HK-2 (cell line): ENCODE results near the gene MYL12A.
A peak's percentile ranks its signal among the peaks of the same experiment; 100 is the strongest.

Source experiments
- DNase-seq: peaks from one replicate; pipeline ENCODE4 v3.0.0-alpha.2; 2018; ENCODE audit not compliant: unreplicated experiment

Gene MYL12A

GRCh38 chr18:3224223-3224622 is 23.4 kb upstream of the MYL12A start:
- DNase-seq, result no peak

GRCh38 chr18:3225588-3225987 is 22.0 kb upstream of the MYL12A start:
- DNase-seq, result no peak

GRCh38 chr18:3226048-3226447 is 21.6 kb upstream of the MYL12A start:
- DNase-seq, result no peak

GRCh38 chr18:3230401-3231334 is 16.9 kb upstream of the MYL12A start:
- no peak for DNase-seq

- DNase-seq, result no peak
Observed at GRCh38 chr18:3233004-3233403, 14.6 kb upstream of the MYL12A start.

GRCh38 chr18:3233433-3234168 is 14.0 kb upstream of the MYL12A start:
- DNase-seq, result no peak

- DNase-seq, result no peak
Observed at GRCh38 chr18:3234457-3234856, 13.1 kb upstream of the MYL12A start.

- no peak for DNase-seq
Observed at GRCh38 chr18:3235846-3236245, 11.8 kb upstream of the MYL12A start.

- no peak for DNase-seq
Observed at GRCh38 chr18:3236470-3236869, 11.1 kb upstream of the MYL12A start.

- DNase-seq, result no peak
Observed at GRCh38 chr18:3238742-3239141, 8.9 kb upstream of the MYL12A start.

GRCh38 chr18:3245185-3245564 is 2.4 kb upstream of the MYL12A start:
- no peak for DNase-seq

GRCh38 chr18:3245853-3246634 is 1.6 kb upstream of the MYL12A start:
- peak; percentile 72 for DNase-seq

GRCh38 chr18:3246635-3247239 is 864 bp upstream of the MYL12A start:
- no peak for DNase-seq

- DNase-seq, result no peak
Observed at GRCh38 chr18:3248062-3248657, 559 bp downstream of the MYL12A start.

GRCh38 chr18:3248658-3249359 is 1.2 kb downstream of the MYL12A start:
- no peak for DNase-seq

- DNase-seq, result no peak
Observed at GRCh38 chr18:3250237-3251107, 2.9 kb downstream of the MYL12A start.

- DNase-seq, result no peak
Observed at GRCh38 chr18:3251249-3251962, 3.8 kb downstream of the MYL12A start.

- no peak for DNase-seq
Observed at GRCh38 chr18:3251963-3252277, 4.3 kb downstream of the MYL12A start.

- DNase-seq, result no peak
Observed at GRCh38 chr18:3252843-3253242, 5.2 kb downstream of the MYL12A start.
